NB4 (cell line): ENCODE data around the gene CAVIN1.

Experiments
- CTCF ChIP-seq: IDR thresholded peaks from one replicate; pipeline ENCODE4 v1.5.1; 2012; ENCODE audit warnings: low read depth, low read length
- MYC ChIP-seq: IDR thresholded peaks from 2 replicates; pipeline ENCODE4 v1.6.1; 2011; ENCODE audit warnings: low read depth, low read length
- POLR2A ChIP-seq: IDR thresholded peaks from 2 replicates; pipeline ENCODE4 v1.6.1; 2011; ENCODE audit warnings: mild to moderate bottlenecking; ENCODE audit not compliant: insufficient read length; ENCODE audit errors: extremely low read depth

DNA sequence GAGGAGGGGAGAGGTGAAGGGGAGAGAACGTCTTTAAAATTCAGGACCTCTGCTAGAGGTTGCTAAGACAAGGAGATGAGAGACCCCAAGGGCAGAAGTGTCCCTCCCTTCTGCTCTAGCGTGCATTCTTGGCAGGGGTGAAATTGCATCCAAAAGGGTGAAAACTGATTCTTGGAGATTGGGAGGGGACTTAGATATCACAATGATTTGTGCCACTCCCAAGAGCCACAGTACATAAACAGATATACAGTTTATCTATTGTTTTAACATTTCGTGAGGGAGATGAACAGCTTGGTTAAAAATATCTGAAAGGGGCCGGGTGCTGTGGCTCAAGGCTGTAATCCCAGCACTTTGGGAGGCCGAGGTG lies 12.8 kb downstream of the CAVIN1 start:
- TF ChIP-seq POLR2A (no peak), CTCF (no peak), MYC (no peak)
